Parathyroid adenoma (tissue), 2 donors: ENCODE results near the gene DPPA2.
"Not testable (repeated sequence)": the region's sequence is repeated elsewhere in the genome, so short reads cannot be mapped to it uniquely, and the experiment has no call there.

Experiments used
- H2AFZ ChIP-seq: fragments of 300-600 bp; sonication (generic); one replicate; pipeline ENCODE4 v1.7.0; 2017; ENCODE audit warnings: antibody characterized with exemption, mild to moderate bottlenecking
- H3K27ac ChIP-seq: fragments of 300-600 bp; sonication (generic); one replicate; pipeline ENCODE4 v1.7.0; 2017
- H3K27me3 ChIP-seq: fragments of 300-600 bp; sonication (generic); one replicate; pipeline ENCODE4 v1.7.0; 2017; ENCODE audit warnings: low read length; ENCODE audit not compliant: control insufficient read depth, insufficient read depth
- H3K36me3 ChIP-seq: fragments of 300-600 bp; sonication (generic); one replicate; pipeline ENCODE4 v1.7.0; 2017; ENCODE audit warnings: low read length; ENCODE audit not compliant: control insufficient read depth, insufficient read depth
- H3K4me1 ChIP-seq: fragments of 300-600 bp; sonication (generic); one replicate; pipeline ENCODE4 v1.7.0; 2017; ENCODE audit warnings: control low read depth
- H3K4me2 ChIP-seq: fragments of 300-600 bp; sonication (generic); one replicate; pipeline ENCODE4 v1.7.0; 2017; ENCODE audit warnings: low read length
- H3K4me3 ChIP-seq: fragments of 300-600 bp; sonication (generic); one replicate; pipeline ENCODE4 v1.7.0; 2017; ENCODE audit warnings: low read depth, low read length
- H3K79me2 ChIP-seq: fragments of 300-600 bp; sonication (generic); one replicate; pipeline ENCODE4 v1.7.0; 2017; ENCODE audit warnings: control low read depth
- H3K9ac ChIP-seq: fragments of 300-600 bp; sonication (generic); one replicate; pipeline ENCODE4 v1.7.0; 2017; ENCODE audit warnings: mild to moderate bottlenecking
- H3K9me3 ChIP-seq: fragments of 300-600 bp; sonication (generic); one replicate; pipeline ENCODE4 v1.7.0; 2017; ENCODE audit warnings: low read length; ENCODE audit not compliant: control insufficient read depth
- TF ChIP-seq, protein P1 (sequence below): fragments of 300-600 bp; sonication (generic); IDR thresholded peaks from one replicate; pipeline ENCODE4 v1.7.0; 2017; ENCODE audit warnings: antibody characterized with exemption, mild to moderate bottlenecking
- donor health status: primary hyperparathyroidism.

Gene DPPA2, protein sequence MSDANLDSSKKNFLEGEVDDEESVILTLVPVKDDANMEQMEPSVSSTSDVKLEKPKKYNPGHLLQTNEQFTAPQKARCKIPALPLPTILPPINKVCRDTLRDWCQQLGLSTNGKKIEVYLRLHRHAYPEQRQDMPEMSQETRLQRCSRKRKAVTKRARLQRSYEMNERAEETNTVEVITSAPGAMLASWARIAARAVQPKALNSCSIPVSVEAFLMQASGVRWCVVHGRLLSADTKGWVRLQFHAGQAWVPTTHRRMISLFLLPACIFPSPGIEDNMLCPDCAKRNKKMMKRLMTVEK

DNA sequence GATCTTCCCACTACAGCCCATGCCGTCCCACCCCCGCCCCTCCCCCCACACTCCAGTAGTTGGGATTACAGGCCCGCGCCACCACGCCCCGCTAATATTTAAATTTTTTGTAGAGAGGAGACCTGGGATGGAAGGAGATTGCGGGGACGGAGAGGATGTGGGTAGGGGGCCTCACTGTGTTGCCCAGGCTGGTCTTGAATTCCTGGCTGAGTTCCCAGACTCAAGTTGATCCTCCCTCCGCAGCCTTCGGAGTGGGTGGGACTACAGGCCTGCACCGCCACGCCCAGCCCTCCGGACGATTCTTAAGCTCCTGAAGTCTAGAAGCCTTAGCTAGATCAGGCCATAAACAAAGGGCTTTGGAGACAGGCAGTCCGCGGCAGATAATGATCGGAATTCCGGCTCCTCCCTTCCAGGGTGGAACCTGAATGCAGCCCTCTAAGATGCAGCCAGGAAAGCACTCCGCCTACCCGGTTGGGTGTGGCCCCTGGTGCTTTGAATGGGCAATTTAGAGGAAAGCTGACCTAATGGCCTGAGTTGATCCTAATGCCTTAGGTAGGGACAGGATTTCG lies at the start of gene DPPA2:
Gene DPPA2, minus strand, starts transcription at position 356 of the 569 bp plus-strand sequence. CDS start 1,975 bp downstream, outside the sequence.
- TF ChIP-seq, protein P1, sequence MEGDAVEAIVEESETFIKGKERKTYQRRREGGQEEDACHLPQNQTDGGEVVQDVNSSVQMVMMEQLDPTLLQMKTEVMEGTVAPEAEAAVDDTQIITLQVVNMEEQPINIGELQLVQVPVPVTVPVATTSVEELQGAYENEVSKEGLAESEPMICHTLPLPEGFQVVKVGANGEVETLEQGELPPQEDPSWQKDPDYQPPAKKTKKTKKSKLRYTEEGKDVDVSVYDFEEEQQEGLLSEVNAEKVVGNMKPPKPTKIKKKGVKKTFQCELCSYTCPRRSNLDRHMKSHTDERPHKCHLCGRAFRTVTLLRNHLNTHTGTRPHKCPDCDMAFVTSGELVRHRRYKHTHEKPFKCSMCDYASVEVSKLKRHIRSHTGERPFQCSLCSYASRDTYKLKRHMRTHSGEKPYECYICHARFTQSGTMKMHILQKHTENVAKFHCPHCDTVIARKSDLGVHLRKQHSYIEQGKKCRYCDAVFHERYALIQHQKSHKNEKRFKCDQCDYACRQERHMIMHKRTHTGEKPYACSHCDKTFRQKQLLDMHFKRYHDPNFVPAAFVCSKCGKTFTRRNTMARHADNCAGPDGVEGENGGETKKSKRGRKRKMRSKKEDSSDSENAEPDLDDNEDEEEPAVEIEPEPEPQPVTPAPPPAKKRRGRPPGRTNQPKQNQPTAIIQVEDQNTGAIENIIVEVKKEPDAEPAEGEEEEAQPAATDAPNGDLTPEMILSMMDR: no peak
- Histone ChIP-seq H3K27me3 (no peaks in the 10 kb centered on the region), H3K4me2 (no peak within 1 kb of the TSS), H3K9me3 (no peaks in the 10 kb centered on the region), H3K79me2 (no peaks in the 10 kb centered on the region), H3K9ac (no peak within 1 kb of the TSS), H3K4me1 (no peaks in the 10 kb centered on the region), H3K36me3 (no peaks in the 10 kb centered on the region), H2AFZ (no peak within 1 kb of the TSS), H3K27ac (no peak within 1 kb of the TSS), H3K4me3 (no peak within 1 kb of the TSS)

DNA sequence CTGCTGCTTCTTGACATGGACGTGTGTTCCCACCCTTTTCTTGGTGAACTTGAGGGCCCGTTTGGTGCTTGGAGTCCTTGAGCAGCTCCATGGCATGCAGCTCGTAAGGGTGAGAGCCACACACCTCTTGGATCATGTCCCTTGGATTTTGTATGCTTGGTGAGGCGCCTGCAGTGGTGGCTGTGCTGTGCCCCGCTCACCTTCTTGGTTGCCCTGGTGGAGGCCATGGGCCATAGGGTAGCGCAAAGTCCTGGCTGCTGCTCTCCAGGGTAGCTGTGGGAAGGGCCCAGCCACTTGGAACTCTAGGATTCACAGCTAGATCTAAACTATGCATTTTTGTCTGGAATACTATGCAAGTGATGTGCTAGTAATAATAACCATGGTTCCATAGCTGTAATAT lies 47.8 kb upstream of the DPPA2 start:
- Histone ChIP-seq H3K36me3 (no peaks in the 10 kb centered on the region), H3K4me1 (no peaks in the 10 kb centered on the region), H3K27me3 (no peaks in the 10 kb centered on the region), H3K27ac (no peak overlapping the region), H3K4me2 (no peak overlapping the region), H3K79me2 (no peaks in the 10 kb centered on the region), H3K9ac (no peak overlapping the region), H2AFZ (no peak overlapping the region), H3K9me3 (no peaks in the 10 kb centered on the region), H3K4me3 (no peak overlapping the region)
- TF ChIP-seq, protein P1: no peak

DNA sequence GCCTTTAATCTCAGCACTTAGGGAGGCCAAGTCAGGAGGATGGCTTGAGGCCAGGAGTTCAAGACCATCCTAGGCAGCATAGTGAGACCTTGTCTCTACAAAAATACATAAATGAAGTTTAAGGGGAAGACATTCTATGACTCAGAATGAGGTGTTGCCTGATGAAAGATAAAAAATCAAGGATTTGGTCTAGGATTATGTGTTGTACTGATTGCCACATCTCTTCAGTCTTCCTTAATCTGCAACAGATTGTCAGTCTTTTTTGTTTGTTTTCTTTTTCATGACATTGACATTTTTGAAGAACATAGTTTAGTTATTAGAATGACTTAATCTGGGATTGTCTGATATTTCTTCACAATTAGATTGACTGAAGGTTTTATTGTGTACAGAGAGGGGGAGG lies 47.3 kb upstream of the DPPA2 start:
- Histone ChIP-seq H3K36me3 (no peaks in the 10 kb centered on the region), H3K27me3 (no peaks in the 10 kb centered on the region), H3K27ac (no peak overlapping the region), H3K9ac (no peak overlapping the region), H2AFZ (no peak overlapping the region), H3K79me2 (no peaks in the 10 kb centered on the region), H3K9me3 (no peaks in the 10 kb centered on the region), H3K4me1 (no peaks in the 10 kb centered on the region), H3K4me2 (no peak overlapping the region), H3K4me3 (no peak overlapping the region)
- TF ChIP-seq, protein P1: no peak

DNA sequence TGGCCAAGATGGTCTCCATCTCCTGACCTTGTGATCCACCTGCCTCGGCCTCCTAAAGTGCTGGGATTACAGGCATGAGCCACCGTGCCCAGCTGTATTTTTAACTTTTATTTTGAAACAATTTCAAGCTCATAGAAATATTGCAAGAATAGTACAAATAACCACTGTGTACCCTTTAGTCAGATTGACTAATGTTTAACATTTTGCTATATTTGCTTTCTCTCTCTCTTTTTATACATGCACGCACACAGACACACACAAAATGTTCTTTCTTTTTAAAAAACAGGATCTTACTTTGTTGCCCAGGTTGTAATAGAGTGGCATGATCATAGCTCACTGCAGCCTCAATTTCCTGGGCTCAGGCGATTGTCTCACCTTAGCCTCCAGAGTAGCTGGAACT lies 46.5 kb upstream of the DPPA2 start:
- no peaks in the 10 kb centered on the region for H3K79me2 ChIP-seq
- no peaks in the 10 kb centered on the region for H3K36me3 ChIP-seq
- H3K4me2 ChIP-seq: no peak overlapping the region
- H3K9ac ChIP-seq: no peak overlapping the region
- no peaks in the 10 kb centered on the region for H3K4me1 ChIP-seq
- H3K27me3 ChIP-seq: no peaks in the 10 kb centered on the region
- no peak overlapping the region for H2AFZ ChIP-seq
- no peak overlapping the region for H3K4me3 ChIP-seq
- H3K9me3 ChIP-seq: no peaks in the 10 kb centered on the region
- TF ChIP-seq, protein P1: no peak
- no peak overlapping the region for H3K27ac ChIP-seq

DNA sequence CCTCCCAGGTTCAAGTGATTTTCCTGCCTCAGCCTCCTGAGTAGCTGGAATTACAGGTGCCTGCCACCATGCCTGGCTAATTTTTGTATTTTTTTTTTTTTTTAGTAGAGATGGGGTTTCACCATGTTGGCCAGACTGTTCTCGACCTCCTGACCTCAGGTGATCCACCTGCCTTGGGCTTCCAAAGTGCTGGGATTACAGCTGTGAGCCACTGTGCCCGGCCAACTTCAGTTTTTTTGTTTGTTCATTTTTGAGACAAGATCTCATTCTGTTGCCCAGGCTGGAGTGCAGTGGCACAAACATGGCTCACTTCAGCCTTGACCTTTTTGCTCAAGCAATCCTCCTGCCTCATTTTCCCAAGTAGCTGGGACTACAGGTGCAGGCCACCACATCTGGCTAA lies 42.5 kb upstream of the DPPA2 start:
- not testable (repeated sequence) for H3K4me3 ChIP-seq, H3K9ac ChIP-seq, H3K36me3 ChIP-seq, H3K27ac ChIP-seq, H3K27me3 ChIP-seq, H3K4me2 ChIP-seq, H3K9me3 ChIP-seq, H2AFZ ChIP-seq, H3K4me1 ChIP-seq, H3K79me2 ChIP-seq
